ENCODE measurements around the gene PPP2R5E.

The PPP2R5E gene

GRCh38 chr14:63432228-63432627, 110.9 kb downstream of the PPP2R5E start:
- no peak for DNase-seq (ENCODE audit: low spot score)

GRCh38 chr14:63431466-63431865, 111.7 kb downstream of the PPP2R5E start:
- no peak for DNase-seq (ENCODE audit: low spot score)

GRCh38 chr14:63428486-63428885, 114.7 kb downstream of the PPP2R5E start:
- DNase-seq (ENCODE audit: low spot score): no peak

- no peak for DNase-seq (ENCODE audit: low spot score)
Measured at GRCh38 chr14:63426838-63427352, 116.3 kb downstream of the PPP2R5E start.

- no peak for DNase-seq (ENCODE audit: low spot score)
Measured at GRCh38 chr14:63423889-63424288, 119.3 kb downstream of the PPP2R5E start.

GRCh38 chr14:63423381-63423780, 119.8 kb downstream of the PPP2R5E start:
- no peak for DNase-seq (ENCODE audit: low spot score)

GRCh38 chr14:63421919-63422318, 121.3 kb downstream of the PPP2R5E start:
- DNase-seq (ENCODE audit: low spot score): no peak

GRCh38 chr14:63421226-63421625, 122.0 kb downstream of the PPP2R5E start:
- no peak for DNase-seq (ENCODE audit: low spot score)

- no peak for DNase-seq (ENCODE audit: low spot score)
Measured at GRCh38 chr14:63418020-63418419, 125.2 kb downstream of the PPP2R5E start.

GRCh38 chr14:63413009-63413408, 130.2 kb downstream of the PPP2R5E start:
- DNase-seq (ENCODE audit: low spot score): no peak

GRCh38 chr14:63406333-63406732, 136.8 kb downstream of the PPP2R5E start:
- no peak for DNase-seq (ENCODE audit: low spot score)

- DNase-seq (ENCODE audit: low spot score): no peak
Measured at GRCh38 chr14:63405715-63406114, 137.5 kb downstream of the PPP2R5E start.

GRCh38 chr14:63404906-63405305, 138.3 kb downstream of the PPP2R5E start:
- DNase-seq (ENCODE audit: low spot score): no peak

- DNase-seq (ENCODE audit: low spot score): no peak
Measured at GRCh38 chr14:63401646-63402045, 141.5 kb downstream of the PPP2R5E start.

GRCh38 chr14:63398952-63399351, 144.2 kb downstream of the PPP2R5E start:
- no peak for DNase-seq (ENCODE audit: low spot score)

GRCh38 chr14:63394841-63395240, 148.3 kb downstream of the PPP2R5E start:
- no peak for DNase-seq (ENCODE audit: low spot score)

GRCh38 chr14:63394432-63394831, 148.7 kb downstream of the PPP2R5E start:
- no peak for DNase-seq (ENCODE audit: low spot score)

GRCh38 chr14:63393012-63393411, 150.2 kb downstream of the PPP2R5E start:
- DNase-seq (ENCODE audit: low spot score): no peak

- no peak for DNase-seq (ENCODE audit: low spot score)
Measured at GRCh38 chr14:63392236-63392635, 150.9 kb downstream of the PPP2R5E start.

- DNase-seq (ENCODE audit: low spot score): peak; percentile 60
Measured at GRCh38 chr14:63388766-63389431, 154.3 kb downstream of the PPP2R5E start.

- DNase-seq (ENCODE audit: low spot score): no peak
Measured at GRCh38 chr14:63387711-63388110, 155.5 kb downstream of the PPP2R5E start.

- peak; percentile 34 for DNase-seq (ENCODE audit: low spot score)
Measured at GRCh38 chr14:63383776-63384367, 159.3 kb downstream of the PPP2R5E start.

- DNase-seq (ENCODE audit: low spot score): no peak
Measured at GRCh38 chr14:63378444-63378843, 164.7 kb downstream of the PPP2R5E start.

GRCh38 chr14:63375769-63376168, 167.4 kb downstream of the PPP2R5E start:
- DNase-seq (ENCODE audit: low spot score): no peak
